Measurements from ENCODE around the gene TMTC2.

- TF ChIP-seq CTCF (IDR thresholded peaks at IDR 0.05; ENCODE audit: poor library complexity) = no peak
- no peak for TF ChIP-seq EZH2 (IDR thresholded peaks at IDR 0.05; ENCODE audit: borderline replicate concordance)
- no peak for TF ChIP-seq EZH2phosphoT487 (IDR thresholded peaks at IDR 0.05; ENCODE audit: low read depth, severe bottlenecking, unreplicated experiment)
Observed at GRCh38 chr12:82671673-82672195, 15.0 kb upstream of the TMTC2 start.

All from hepatocyte (in vitro differentiated cells).